SKM-1 (cell line): Measurements from ENCODE around the gene CES2.
"Not testable (repeated sequence)": the region's sequence is repeated elsewhere in the genome, so short reads cannot be mapped to it uniquely, and the experiment has no call there.

Experiments used
- DNase-seq: peaks from one replicate; lab custom pipeline; 2025; ENCODE audit not compliant: unreplicated experiment; lab: John Stamatoyannopoulos, UW

CES2 gene

DNA sequence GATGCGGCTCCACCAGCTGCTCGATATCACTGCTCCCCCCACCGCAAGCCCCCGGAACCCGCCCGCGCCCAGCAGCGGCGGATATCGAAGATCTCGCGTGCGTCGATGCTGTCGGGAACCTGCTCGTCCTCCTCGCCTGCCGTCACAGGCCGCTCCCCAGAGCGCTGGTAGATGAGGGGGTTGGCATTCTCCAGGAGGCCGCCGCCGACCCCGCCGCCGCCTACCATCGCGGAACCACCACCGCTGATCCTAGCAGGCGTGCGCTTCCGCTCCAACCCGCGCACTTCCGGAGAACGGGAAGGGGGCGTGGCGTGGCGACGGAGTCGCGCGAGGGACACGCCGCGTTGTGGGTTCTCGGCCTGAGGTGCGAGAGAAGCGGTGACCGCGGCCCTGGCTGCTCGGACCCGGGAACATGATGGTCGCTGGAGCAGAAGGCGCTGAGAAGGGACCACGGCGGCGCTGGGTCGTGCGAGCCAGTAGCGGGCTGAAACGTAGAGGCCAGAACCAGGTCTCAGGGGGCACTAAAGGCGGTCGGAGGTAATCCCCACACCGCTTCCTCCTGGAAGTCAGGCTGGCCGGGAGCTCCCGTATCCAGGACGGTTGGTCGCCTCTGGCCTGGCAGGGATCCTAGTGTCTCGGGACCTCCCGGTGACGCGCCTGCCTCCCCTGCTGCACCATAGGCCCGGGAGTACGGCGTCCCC is 1.0 kb upstream of the CES2 start, which contains the start of gene CIAO2B:
Gene CIAO2B, minus strand, starts transcription at position 265 of the 701 bp plus-strand sequence. Its CDS starts 38 bp downstream, at position 227.
- DNase-seq = peak; percentile 36

GRCh38 chr16:66934839-66935313 is 440 bp upstream of the CES2 start:
- not testable (repeated sequence) for DNase-seq

- DNase-seq = no peak
Measured at GRCh38 chr16:66936462-66936861, 1.1 kb downstream of the CES2 start.

DNA sequence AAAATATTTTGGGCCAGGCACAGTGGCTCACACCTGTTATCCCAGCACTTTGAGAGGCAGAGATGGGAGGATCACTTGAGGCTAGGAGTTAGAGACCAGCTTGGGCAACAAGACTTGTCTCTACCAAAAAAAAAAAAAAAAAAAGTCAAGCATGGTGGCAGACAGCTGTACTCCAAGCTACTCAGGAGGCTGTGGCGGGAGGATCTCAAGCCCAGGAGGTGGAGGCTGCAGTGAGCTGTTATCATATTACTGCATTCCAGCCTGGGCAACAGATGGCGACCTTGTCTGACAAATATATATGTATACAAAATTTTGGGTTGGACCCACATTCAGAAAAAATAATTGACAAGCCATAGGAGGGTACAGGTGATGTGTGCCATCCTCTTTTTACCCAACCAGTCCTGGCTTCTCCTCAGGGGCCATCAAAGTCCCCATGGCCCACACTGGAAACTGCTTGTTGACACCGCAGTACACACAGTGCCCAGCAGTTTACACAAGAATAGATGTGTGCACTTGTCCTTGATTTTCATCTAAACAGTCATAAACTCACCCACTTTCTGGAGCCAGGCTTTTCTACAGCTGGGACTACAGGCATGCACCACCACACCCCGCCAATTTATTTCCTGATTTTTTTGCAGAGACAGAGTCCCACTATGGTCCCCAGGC is 1.7 kb downstream of the CES2 start:
- DNase-seq = no peak

- no peak for DNase-seq
Measured at GRCh38 chr16:66937725-66938337, 2.5 kb downstream of the CES2 start.

- no peak for DNase-seq
Measured at GRCh38 chr16:66939366-66939765, 4.0 kb downstream of the CES2 start.

DNA sequence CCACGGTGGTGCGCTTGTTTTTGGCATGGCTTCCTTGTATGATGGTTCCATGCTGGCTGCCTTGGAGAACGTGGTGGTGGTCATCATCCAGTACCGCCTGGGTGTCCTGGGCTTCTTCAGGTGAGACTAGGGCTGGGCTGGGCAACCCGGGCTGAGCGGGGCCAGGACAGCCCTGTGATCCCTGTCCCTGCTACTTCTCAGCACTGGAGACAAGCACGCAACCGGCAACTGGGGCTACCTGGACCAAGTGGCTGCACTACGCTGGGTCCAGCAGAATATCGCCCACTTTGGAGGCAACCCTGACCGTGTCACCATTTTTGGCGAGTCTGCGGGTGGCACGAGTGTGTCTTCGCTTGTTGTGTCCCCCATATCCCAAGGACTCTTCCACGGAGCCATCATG is 4.9 kb downstream of the CES2 start:
- DNase-seq = no peak

GRCh38 chr16:66942981-66943380 is 7.7 kb downstream of the CES2 start:
- no peak for DNase-seq

GRCh38 chr16:66943426-66944053 is 8.2 kb downstream of the CES2 start:
- DNase-seq = no peak

- DNase-seq = no peak
Measured at GRCh38 chr16:66944054-66944441, 8.7 kb downstream of the CES2 start.

GRCh38 chr16:66944971-66945370 is 9.7 kb downstream of the CES2 start:
- DNase-seq = not testable (repeated sequence)

- DNase-seq = no peak
Measured at GRCh38 chr16:66945939-66946338, 10.6 kb downstream of the CES2 start.

GRCh38 chr16:66946541-66946940 is 11.2 kb downstream of the CES2 start:
- DNase-seq = no peak

DNA sequence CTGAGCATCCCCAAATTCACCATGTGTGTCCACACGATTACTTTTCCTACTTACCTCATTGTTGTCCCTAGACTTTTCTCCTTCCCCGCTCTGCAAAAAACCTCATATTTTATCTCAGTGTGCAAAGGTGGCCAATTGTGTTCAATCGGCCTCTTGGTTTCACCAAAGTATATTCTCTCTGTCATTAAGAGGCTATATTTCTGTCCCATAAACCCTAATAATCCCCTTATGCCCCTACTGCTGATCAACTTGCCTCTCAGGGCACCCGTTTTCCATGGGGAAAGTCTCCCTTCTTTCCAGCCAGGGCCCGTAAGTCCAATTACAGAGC is 11.6 kb downstream of the CES2 start:
- DNase-seq = no peak

GRCh38 chr16:66947302-66948065 is 12.2 kb downstream of the CES2 start:
- DNase-seq = peak; percentile 79

DNA sequence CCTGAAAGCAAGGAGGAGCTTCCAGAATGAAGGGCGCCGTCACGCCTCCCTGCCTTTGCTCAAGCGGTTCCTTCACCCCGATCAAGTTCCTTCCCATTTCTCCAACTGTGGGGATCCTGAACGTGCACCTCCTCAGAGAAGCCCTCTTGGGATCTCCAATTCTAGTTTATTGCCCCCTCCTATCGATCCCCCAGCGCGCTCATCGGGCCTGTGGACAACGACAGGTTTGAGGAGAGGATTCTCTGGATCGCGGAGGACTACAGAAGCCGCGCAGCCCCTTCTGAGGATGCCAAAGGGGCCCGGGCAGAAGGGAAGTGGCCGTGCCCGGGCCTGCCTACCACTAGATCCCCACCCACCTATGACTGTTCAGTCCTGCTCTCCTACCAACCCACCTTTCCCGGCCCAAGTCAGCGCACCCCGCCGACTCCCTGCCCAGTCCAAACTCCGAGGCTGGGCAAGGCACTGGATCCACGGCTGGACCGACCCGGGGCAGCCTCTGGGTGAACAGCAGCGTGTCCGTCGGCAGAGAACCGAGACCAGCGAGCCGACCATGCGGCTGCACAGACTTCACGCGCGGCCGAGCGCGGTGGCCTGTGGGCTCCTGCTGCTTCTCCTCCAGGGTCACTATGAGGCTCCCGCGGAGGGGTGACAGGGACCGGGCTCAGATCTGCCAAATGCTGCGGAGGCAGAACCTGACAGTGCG is 13.0 kb downstream of the CES2 start:
- no peak for DNase-seq

GRCh38 chr16:66948837-66949225 is 13.5 kb downstream of the CES2 start:
- DNase-seq = no peak

- DNase-seq = no peak
Measured at GRCh38 chr16:66949472-66949871, 14.2 kb downstream of the CES2 start.

- DNase-seq = no peak
Measured at GRCh38 chr16:66950437-66950836, 15.1 kb downstream of the CES2 start.

DNA sequence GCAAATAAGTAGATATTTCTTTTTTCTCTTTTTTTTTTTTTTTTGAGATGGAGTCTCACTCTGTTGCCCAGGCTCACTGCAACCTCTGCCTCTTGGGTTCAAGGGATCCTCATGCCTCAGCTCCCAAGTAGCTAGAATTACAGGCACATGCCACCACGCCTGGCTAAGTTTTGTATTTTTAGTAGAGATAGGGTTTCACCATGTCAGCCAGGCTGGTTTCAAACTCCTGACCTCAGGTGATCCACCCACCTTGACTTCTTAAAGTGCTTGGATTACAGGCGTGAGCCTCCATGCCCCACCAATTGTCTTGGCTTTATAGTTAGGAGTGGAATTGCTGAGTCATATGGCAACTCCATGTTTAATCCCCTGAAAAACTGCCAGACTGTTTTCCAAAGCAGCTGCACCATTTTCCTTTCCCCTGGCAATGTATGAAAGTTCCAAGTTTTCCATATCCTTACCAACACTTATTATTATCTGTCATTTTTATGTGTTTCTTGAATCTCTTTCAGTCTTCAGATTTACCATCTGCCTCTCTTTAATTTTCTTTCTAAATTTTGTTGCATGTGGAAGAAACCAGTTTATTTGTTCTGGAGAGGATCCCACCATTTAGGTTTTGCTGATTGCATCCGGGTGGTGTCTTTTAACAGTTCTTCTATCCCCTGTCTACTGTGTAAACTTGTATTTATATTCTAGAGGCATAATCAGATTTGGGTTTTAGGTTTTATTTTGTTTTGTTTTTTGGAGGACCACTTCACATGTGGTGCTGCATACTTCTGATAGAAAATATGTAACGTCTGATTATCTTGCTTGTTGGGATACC is 15.9 kb downstream of the CES2 start:
- no peak for DNase-seq
